HepG2 (cell line): ENCODE results near the gene C6orf15. TPM values are rescaled to one million over a fixed set of nuclear protein-coding genes. Genes with fewer than 3 reads are reported as not detected.

Experiments used
- CCDC6 ChIP-seq: sonication (generic); formaldehyde crosslinking; IDR thresholded peaks from 2 replicates; pipeline ENCODE4 v1.8.1; 2022; ENCODE audit warnings: mild to moderate bottlenecking, missing genetic modification reagents, moderate library complexity
- CREM ChIP-seq, 2 experiments: sonication (generic) in 1 of 2; formaldehyde crosslinking in 1 of 2; IDR thresholded peaks; 2 replicates each; pipeline versions ENCODE4 v1.4.0 to v1.6.1; 2016 to 2020; ENCODE audit warnings: antibody characterized with exemption in 1 of 2, mild to moderate bottlenecking in 1 of 2, missing genetic modification reagents in 1 of 2
- FOSL1 ChIP-seq: sonication (generic); formaldehyde crosslinking; IDR thresholded peaks from 2 replicates; pipeline ENCODE4 v1.9.0; 2021; ENCODE audit warnings: missing genetic modification reagents, borderline replicate concordance
- HDAC6 ChIP-seq: fragments of 200-600 bp; sonication (generic); IDR thresholded peaks from 2 replicates; pipeline ENCODE4 v1.7.0; 2017; ENCODE audit warnings: mild to moderate bottlenecking, antibody characterized with exemption, low read length, low read depth
- SP4 ChIP-seq: sonication (generic); formaldehyde crosslinking; IDR thresholded peaks from 2 replicates; pipeline ENCODE4 v1.8.1; 2023; ENCODE audit warnings: mild to moderate bottlenecking, missing genetic modification reagents
- ZNF34 ChIP-seq: sonication (generic); formaldehyde crosslinking; IDR thresholded peaks from 2 replicates; pipeline ENCODE4 v1.4.0; 2020; ENCODE audit warnings: mild to moderate bottlenecking, missing genetic modification reagents, borderline replicate concordance
- ZNF350 ChIP-seq: sonication (generic); formaldehyde crosslinking; IDR thresholded peaks from 2 replicates; pipeline ENCODE4 v1.4.0; 2020; ENCODE audit warnings: mild to moderate bottlenecking, low read depth, missing genetic modification reagents, borderline replicate concordance
- ZNF510 ChIP-seq: sonication (generic); formaldehyde crosslinking; IDR thresholded peaks from 2 replicates; pipeline ENCODE4 v1.4.0; 2020; ENCODE audit warnings: low read depth, mild to moderate bottlenecking, missing genetic modification reagents
- ZNF598 ChIP-seq: sonication (generic); formaldehyde crosslinking; IDR thresholded peaks from 2 replicates; pipeline ENCODE4 v1.5.1; 2020; ENCODE audit warnings: mild to moderate bottlenecking, missing genetic modification reagents, borderline replicate concordance
- ZNF652 ChIP-seq: IDR thresholded peaks from 2 replicates; pipeline ENCODE4 v1.6.1; 2016; ENCODE audit warnings: low read depth, borderline replicate concordance
- polyA plus RNA-seq, 8 experiments: library from polyadenylated mRNA; depleted of rRNA in 3 of 8; stranded (reverse) in 7 of 8; unstranded in 1 of 8; fragments of >200 nt; fragmentation: Illumina TruSeq in 4 of 8; extraction: Trizol in 4 of 8; gene quantifications; 2 replicates each; pipeline versions ENCODE4 v1.2.1 to v1.2.3, GENCODE V29; 2011 to 2016; ENCODE audit warnings: low read depth in 4 of 8, missing spikeins in 1 of 8, mixed read lengths in 1 of 8; ENCODE audit not compliant: insufficient read depth in 1 of 8
- total RNA-seq, 5 experiments: library from RNA; depleted of rRNA; stranded (reverse); fragments of >200 nt; fragmentation: Illumina TruSeq; extraction: Trizol; gene quantifications; 2 replicates each; pipeline ENCODE4 v1.2.3, GENCODE V29; 2016; ENCODE audit warnings: low read depth in 1 of 5
- TF ChIP-seq, protein P1 (sequence below): sonication (generic); formaldehyde crosslinking; conservative IDR thresholded peaks from 2 replicates; pipeline ENCODE4 v1.4.0; 2020; ENCODE audit warnings: missing genetic modification reagents
- TF ChIP-seq, protein P2 (sequence below): sonication (generic); formaldehyde crosslinking; IDR thresholded peaks from 2 replicates; pipeline ENCODE4 v1.8.0; 2022; ENCODE audit warnings: low read depth, missing genetic modification reagents
- TF ChIP-seq, protein P3 (sequence below): IDR thresholded peaks from 2 replicates; pipeline ENCODE4 v1.6.1; 2016; ENCODE audit warnings: mild to moderate bottlenecking, missing biosample characterization, missing genetic modification reagents
- TF ChIP-seq, protein P4 (sequence below): IDR thresholded peaks from 2 replicates; pipeline ENCODE4 v1.6.1; 2016

Gene C6orf15
- total and polyA plus RNA-seq, 2 of the 13 experiments (the other 11 are each of a cell fraction or from before 2014, with no cell fraction given), result not detected

DNA sequence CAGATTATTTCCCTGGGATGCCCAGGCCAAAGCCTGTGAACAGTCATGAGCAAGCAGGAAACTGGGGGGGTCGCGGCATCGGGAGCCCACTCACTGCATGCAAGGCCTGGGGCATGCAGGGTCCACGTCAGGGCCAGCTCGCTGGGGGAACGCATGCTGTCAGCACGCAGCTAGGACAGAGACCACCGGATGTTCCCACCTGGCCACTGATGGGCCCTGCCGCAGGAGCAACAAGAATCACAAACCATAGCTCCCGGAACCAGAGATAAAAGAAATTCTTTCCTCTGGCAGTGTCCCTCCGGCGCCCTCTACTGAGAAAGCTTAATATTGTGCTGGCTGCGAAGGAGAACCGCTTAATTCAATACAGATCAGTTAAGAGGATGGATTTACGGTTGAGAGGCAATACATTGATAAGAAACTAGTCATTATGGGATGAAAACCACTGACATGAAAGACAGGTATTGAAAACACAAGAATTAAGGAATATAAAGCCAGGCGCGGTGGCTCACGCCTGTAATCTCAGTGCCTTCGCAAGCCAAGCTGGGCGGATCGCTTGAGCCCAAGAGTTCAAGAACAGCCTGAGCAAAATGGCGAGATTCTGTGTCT is 32.6 kb downstream of the C6orf15 start (continued):
- no peak for TF ChIP-seq FOSL1
- TF ChIP-seq, protein P1, sequence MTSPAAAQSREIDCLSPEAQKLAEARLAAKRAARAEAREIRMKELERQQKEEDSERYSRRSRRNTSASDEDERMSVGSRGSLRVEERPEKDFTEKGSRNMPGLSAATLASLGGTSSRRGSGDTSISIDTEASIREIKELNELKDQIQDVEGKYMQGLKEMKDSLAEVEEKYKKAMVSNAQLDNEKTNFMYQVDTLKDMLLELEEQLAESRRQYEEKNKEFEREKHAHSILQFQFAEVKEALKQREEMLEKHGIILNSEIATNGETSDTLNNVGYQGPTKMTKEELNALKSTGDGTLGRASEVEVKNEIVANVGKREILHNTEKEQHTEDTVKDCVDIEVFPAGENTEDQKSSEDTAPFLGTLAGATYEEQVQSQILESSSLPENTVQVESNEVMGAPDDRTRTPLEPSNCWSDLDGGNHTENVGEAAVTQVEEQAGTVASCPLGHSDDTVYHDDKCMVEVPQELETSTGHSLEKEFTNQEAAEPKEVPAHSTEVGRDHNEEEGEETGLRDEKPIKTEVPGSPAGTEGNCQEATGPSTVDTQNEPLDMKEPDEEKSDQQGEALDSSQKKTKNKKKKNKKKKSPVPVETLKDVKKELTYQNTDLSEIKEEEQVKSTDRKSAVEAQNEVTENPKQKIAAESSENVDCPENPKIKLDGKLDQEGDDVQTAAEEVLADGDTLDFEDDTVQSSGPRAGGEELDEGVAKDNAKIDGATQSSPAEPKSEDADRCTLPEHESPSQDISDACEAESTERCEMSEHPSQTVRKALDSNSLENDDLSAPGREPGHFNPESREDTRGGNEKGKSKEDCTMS (CRISPR knock-in tag), result no peak
- TF ChIP-seq, protein P2, sequence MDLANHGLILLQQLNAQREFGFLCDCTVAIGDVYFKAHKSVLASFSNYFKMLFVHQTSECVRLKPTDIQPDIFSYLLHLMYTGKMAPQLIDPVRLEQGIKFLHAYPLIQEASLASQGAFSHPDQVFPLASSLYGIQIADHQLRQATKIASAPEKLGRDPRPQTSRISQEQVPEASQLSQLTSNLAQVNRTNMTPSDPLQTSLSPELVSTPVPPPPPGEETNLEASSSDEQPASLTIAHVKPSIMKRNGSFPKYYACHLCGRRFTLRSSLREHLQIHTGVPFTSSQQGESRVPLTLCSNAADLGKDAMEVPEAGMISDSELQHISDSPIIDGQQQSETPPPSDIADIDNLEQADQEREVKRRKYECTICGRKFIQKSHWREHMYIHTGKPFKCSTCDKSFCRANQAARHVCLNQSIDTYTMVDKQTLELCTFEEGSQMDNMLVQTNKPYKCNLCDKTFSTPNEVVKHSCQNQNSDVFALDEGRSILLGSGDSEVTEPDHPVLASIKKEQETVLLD (CRISPR knock-in tag), result no peak
- TF ChIP-seq ZNF652, result no peak
- no peak for TF ChIP-seq ZNF34 (CRISPR knock-in tag)
- TF ChIP-seq SP4 (CRISPR knock-in tag), result no peak
- 0 out of 2 replicates have a peak, but pooled peaks have one; percentile 14 for TF ChIP-seq ZNF350
- TF ChIP-seq CCDC6, result no peak
- no peak for TF ChIP-seq ZNF598
- TF ChIP-seq ZNF510 (CRISPR knock-in tag), result no peak
- TF ChIP-seq, protein P3, sequence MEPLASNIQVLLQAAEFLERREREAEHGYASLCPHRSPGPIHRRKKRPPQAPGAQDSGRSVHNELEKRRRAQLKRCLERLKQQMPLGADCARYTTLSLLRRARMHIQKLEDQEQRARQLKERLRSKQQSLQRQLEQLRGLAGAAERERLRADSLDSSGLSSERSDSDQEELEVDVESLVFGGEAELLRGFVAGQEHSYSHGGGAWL, result no peak
- TF ChIP-seq CREM (IDR thresholded peaks at IDR 0.05), result no peak
- no peak for TF ChIP-seq CREM (CRISPR knock-in tag; IDR thresholded peaks at IDR 0.05)
- TF ChIP-seq HDAC6, result no peak
- TF ChIP-seq, protein P4, sequence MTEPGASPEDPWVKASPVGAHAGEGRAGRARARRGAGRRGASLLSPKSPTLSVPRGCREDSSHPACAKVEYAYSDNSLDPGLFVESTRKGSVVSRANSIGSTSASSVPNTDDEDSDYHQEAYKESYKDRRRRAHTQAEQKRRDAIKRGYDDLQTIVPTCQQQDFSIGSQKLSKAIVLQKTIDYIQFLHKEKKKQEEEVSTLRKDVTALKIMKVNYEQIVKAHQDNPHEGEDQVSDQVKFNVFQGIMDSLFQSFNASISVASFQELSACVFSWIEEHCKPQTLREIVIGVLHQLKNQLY, result no peak
